GM19238 (cell line): Measurements from ENCODE around the gene MAN2A2.
"Not testable (repeated sequence)": the region's sequence is repeated elsewhere in the genome, so short reads cannot be mapped to it uniquely, and the experiment has no call there.

Experiments
- DNase-seq: peaks from one replicate; pipeline ENCODE4 v3.0.0; 2011; ENCODE audit warnings: low spot score; ENCODE audit not compliant: insufficient read length

MAN2A2 gene

GRCh38 chr15:90917569-90917968, 14.5 kb downstream of the MAN2A2 start:
- no peak for DNase-seq

GRCh38 chr15:90918034-90918788, 15.1 kb downstream of the MAN2A2 start:
- no peak for DNase-seq

GRCh38 chr15:90918835-90919234, 15.7 kb downstream of the MAN2A2 start:
- no peak for DNase-seq

GRCh38 chr15:90921887-90922286, 18.8 kb downstream of the MAN2A2 start:
- no peak for DNase-seq

- peak; percentile 70 for DNase-seq
Observed at GRCh38 chr15:90922712-90923322, 19.7 kb downstream of the MAN2A2 start.

- peak; percentile 61 for DNase-seq
Observed at GRCh38 chr15:90924375-90924774, 21.3 kb downstream of the MAN2A2 start.

GRCh38 chr15:90926766-90927165, 23.7 kb downstream of the MAN2A2 start:
- DNase-seq, result not testable (repeated sequence)

GRCh38 chr15:90928106-90928505, 25.0 kb downstream of the MAN2A2 start:
- DNase-seq, result not testable (repeated sequence)

- no peak for DNase-seq
Observed at GRCh38 chr15:90929246-90930019, 26.3 kb downstream of the MAN2A2 start.

- no peak for DNase-seq
Observed at GRCh38 chr15:90930861-90931574, 27.9 kb downstream of the MAN2A2 start.

- DNase-seq, result no peak
Observed at GRCh38 chr15:90931575-90931827, 28.4 kb downstream of the MAN2A2 start.

- peak; percentile 83 for DNase-seq
Observed at GRCh38 chr15:90931828-90932659, 28.9 kb downstream of the MAN2A2 start, which contains the start of gene HDDC3. TSS of gene HDDC3 (minus strand) at chr15:90932549. CDS start at chr15:90932540, 9 bp downstream.

- DNase-seq, result no peak
Observed at GRCh38 chr15:90932660-90932991, 29.5 kb downstream of the MAN2A2 start.

- no peak for DNase-seq
Observed at GRCh38 chr15:90933301-90933700, 30.2 kb downstream of the MAN2A2 start.

- peak; percentile 79 for DNase-seq
Observed at GRCh38 chr15:90934256-90934948, 31.3 kb downstream of the MAN2A2 start.

GRCh38 chr15:90934949-90935751, 32.0 kb downstream of the MAN2A2 start, which contains the start of gene UNC45A:
TSS of gene UNC45A (plus strand) at chr15:90935285. CDS start at chr15:90935325, 40 bp downstream.
- peak; percentile 92 for DNase-seq

- DNase-seq, result no peak
Observed at GRCh38 chr15:90936823-90937222, 33.7 kb downstream of the MAN2A2 start.

- DNase-seq, result no peak
Observed at GRCh38 chr15:90938261-90938660, 35.2 kb downstream of the MAN2A2 start.

- no peak for DNase-seq
Observed at GRCh38 chr15:90939756-90940155, 36.7 kb downstream of the MAN2A2 start.
